ENCODE measurements around the gene PRKG1.
"Not testable (repeated sequence)": the region's sequence is repeated elsewhere in the genome, so short reads cannot be mapped to it uniquely, and the experiment has no call there.

Gene PRKG1

DNA sequence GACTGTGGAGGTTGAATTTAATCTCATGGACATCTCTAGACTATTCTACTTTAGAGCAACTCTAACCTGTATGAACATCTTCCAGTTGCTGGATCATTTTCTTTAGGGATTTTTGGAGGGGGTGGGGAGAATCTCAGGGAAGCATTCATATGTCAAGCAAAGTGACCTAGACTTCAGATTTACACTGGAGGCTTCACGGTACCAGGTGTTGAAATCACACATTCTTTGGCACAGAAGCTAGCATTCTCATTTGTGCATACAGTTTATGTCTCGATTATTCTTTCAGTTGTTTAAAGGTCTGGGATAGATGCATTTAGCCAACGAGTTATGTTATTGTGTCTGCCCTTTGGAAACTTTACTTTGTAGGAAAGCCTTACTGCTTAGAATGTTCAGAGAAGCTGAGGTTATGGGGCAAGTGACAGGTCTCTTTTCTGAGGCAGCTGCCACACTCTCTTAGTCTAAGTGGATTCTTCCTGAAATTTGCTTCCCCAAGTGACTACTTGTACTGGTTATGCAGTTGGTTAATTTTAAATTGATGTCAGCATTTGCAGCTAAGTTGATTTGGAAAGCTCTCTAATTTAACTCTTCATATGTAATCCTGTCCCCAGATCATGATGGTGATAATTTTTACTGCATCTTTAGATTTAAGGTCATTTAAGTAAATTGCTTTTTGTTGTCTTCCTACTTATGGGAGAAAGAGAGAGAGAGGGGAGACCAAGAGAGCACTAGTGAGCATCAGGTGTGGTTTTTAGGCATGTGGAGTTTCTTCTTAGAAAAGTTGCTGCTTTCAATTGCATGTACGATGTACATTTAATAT is 153.8 kb downstream of the PRKG1 start:
- no peak for DNase-seq (ENCODE audit: low read depth)

DNA sequence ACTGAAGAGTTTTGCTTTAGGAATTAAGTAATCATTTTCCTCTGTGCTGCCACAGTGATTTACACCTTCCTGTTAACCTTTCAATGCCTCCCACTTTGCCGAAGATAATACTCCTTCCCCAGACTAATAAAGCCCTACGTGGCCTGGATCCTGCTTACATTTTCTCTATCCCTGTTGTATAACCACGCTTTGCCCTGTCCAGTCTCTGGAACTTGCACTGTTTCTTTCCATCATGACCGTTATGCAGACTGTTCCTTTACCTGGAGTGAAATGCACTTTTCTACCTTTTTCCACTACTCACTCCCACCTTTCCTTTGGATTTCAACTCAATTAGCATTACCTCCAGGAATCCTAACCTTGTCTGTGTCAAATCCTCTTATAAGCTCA is 154.4 kb downstream of the PRKG1 start:
- DNase-seq (ENCODE audit: low read depth) = no peak

DNA sequence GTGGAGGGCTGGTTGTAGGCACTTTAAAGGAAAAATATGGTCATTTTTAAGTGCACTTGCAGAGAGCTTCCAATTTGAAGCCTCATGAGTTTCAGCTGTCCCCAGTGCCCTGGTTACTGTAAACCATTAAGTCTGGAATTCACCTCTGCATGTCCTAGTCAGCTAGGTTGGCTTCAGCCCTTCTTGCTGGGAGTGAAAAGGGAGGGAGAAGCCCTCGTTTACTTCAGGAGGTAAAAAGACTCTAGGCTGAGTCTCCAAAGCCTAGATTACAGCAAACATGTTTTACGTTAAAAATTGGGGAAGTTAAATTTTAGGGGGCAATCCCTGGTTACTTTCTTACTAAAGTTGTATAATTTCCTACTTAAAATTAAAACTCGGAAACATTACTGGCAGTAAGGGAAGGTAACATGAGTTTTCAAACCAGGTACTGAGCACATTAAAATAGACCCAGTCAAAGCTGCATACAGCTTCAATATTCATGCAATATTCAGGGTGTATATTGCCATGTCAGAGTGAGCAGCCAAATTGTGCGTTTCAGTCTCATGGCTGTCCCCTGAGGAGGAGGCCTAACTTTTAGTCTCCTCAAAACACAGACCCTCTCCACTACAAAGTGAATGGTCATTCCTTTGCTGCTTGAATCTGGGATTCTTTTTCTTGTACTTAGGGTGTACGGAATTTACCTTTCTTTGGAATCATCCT is 156.7 kb downstream of the PRKG1 start:
- DNase-seq (ENCODE audit: low read depth) = no peak

DNA sequence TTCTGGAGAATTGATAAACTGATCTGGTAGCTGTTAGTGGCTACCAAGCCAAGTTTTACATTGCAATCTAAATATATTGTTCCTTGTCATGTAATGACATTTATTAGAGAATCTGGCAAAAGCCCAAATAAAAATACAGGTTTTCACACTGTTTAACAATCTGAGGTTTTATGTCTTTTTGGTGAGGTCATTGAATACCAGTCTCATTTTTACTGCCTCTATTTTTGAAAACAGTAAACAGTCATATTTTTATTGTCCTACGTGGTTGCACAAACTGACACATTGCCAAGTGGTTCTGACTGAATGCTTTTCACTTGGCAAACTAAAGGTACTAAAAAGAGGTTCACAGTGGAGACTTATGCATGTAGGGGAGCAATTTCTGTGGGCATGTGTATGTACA is 157.5 kb downstream of the PRKG1 start:
- no peak for DNase-seq (ENCODE audit: low read depth)

DNA sequence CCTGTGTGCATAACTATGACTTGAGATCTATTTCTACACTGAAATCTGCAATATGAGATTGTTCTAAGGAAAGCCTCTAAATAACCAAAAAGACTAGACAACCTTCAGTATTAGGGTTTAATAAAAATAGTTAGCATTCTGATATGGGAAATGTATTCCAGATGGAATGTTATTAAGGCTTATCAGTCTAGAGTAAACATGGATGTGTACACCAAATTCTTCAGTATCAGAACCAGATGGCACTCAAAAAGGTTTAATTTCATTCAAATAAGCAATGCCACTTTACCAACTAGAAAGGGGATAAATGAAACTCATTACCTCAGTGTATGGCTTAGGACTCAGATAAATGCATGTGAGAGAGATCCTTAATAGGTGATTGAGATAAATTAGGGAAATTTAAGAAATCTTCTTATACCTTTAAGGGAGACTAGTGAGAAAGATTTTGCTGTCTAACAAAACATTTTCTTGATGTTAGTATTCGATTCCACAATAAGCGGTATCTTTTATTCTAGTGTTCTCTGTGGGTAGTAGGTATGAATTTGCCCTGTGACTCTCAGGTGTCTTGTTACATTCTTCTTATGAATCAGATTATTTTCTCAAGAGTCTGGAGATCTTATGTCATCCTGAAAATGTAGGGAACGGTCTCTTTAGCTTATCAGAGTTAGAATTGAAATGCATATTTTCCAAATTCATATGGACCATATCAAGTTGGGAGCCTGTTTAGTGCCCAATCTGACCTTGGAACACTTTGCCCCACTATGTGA is 159.2 kb downstream of the PRKG1 start:
- no peak for DNase-seq (ENCODE audit: low read depth)

DNA sequence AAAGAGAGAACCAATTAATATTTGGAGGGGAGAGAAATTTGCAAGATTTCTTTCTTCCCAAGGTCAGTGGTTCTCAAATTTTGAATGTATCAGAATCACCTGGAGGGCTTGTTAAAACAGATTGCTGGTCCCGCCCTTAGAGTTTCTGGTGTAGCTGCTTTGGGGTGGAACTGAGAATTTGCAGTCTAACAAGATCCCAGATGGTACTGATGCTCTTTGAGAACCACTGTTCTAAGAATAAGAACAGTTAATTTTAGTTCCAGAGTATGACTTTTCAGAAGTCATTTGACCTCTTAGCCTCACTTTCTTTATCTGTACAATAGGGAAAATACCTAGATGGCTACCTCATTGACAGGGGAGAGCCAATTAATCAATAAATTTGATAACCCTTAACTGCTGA is 161.6 kb downstream of the PRKG1 start:
- DNase-seq (ENCODE audit: low read depth) = no peak

DNA sequence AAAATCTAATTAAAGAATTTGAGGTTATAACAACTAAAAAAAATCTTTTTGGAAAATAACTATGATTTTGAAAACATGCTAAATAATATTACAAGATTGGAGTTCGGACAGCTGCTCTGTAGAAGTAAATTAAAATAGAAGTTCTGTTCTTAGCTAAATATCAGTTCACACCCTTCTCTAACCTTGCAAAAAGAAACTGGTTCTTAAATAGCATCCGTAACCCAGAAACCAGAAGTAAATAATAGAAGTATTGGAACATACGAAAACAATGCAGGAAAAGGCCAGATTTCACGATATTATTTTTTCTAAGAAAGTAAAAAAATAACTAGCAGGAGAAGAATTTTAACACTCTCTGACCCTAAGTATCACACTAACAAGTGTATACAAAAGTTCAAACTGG is 164.7 kb downstream of the PRKG1 start:
- no peak for DNase-seq (ENCODE audit: low read depth)

DNA sequence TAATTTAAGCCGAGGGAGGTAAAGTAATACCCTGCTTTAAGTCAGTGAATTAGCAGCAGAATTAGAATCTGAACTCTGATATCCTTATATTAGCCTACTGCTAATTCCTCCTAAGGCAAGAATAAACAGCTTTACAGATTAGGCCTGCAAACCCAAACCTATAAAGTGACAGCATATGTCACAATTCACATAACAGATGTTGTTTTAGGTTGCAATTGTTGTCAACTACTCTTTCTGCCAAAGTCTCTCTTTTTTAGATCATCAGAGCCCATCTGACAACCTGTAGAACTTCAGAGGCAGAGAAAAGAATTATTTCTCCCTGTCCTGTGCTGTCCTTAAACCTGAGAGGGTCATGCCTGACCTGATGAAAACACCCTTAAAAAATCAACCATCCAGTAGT is 167.2 kb downstream of the PRKG1 start:
- no peak for DNase-seq (ENCODE audit: low read depth)

DNA sequence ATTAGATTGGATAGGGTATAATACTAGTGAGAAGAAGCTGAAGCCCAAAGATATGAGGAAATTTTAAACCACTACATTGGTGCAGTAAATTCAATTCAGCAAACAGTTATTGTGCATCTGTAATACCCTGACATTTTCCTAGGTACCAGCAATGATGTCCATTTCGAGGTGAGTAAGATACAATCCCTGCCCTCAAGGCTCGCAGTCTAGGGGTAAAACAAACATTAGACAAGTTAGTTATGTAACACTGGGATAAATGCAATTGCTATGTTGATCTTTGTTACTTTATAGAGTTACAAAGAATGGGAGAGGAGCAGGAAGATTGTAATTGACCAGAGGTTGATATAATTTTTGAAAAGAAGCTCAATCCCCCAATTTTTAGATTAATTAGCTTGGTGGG is 168.1 kb downstream of the PRKG1 start:
- no peak for DNase-seq (ENCODE audit: low read depth)

DNA sequence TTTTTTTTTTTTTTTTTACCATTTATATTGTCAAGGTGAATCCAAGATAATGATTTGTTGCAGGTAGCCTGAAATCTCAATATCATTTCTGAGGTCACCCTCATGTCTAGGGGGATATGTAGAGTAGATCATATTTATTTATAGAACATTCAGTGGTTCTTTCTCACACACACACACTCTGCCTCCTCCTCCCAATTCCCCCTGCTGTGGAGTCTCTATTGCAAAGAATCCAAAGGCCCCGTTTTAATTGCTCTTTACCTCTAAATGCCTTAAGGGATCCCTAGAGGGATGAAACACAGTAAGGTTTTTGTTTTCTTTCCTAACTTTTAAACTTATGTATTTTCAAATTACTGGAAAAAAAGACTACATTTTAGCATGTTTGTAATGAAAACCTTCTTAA is 170.0 kb downstream of the PRKG1 start:
- DNase-seq (ENCODE audit: low read depth) = no peak

DNA sequence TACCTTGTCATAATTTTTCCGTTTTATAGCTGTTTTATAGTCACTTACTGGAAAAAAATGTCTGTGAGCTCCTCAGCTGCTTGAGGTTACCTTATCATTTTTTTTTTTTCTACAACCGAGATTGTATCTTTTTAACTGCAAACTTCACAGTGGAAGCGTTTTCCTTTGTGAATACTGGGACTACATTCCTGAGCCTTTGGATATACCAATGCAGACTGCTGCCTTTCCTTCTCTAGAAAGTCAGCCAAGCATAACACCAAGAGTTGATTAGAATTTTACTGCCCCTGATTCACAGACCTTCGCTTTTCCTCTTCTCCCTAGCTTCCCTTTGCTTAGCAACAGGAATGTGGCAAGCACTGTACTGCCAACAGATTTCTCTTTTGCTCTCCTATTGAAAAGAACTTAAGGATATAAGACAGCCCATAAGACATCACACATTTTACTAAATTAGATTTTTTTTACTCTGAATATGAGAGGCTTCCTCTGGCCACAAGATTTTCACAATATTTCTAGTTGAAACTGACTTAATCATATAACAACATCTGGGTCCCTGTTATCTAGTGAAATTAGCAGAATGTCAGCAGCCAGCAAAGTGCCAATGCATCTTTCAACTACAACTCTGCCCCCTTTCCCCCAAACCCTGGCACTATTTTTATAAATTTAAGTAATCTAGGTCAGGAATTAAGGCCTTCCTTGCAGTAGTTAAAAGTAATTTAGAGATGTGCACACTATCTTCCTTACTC is 170.6 kb downstream of the PRKG1 start:
- peak; percentile 27 for DNase-seq (ENCODE audit: low read depth)

DNA sequence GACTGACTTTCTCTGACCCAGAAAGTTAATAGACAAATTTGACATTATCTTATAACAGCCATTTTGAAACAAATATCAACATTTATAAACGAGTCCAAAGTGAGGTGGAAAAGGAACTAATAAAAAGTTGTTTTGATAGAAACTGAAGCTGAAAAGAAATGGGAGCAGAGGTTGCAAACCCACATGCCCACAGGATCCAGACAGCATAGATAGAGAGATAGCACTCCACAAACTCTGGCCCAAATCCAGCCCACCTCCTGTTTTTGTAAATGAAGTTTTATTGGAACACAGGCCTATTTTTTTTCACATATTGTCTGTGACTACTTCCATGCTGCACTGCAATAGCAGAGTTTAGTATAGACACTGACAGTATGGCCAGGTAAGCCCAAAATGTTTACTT is 171.9 kb downstream of the PRKG1 start:
- DNase-seq (ENCODE audit: low read depth) = no peak

DNA sequence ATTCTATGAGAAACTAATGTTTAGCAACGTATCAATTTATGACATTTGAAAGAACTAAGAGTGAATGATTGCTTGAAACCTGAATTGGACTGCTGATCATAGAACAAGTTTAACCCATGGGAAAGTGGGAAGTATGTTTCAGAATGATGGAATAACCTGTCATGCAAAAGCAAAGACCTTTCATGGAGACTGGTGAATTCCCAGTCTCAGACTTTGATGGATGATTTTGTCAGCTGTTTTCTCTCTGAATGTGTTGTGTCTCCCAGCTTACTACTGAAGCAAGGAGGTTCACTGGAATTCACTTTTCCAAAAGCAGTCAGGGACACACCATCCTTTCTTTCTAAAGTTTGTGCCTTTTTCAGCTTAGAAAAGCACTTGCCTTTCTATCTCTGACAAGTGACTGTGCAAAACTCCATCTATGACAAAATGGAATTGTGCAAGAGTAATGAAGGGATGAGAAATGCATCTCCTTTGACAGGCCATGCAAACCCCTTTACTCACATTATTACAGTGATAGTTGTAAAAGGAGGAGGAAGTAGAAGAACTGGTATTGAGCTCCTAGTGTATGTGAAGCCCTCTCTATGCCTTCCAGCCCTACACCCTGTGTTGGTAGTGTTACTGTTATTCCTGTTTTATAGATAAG is 176.1 kb downstream of the PRKG1 start:
- DNase-seq (ENCODE audit: low read depth) = no peak

DNA sequence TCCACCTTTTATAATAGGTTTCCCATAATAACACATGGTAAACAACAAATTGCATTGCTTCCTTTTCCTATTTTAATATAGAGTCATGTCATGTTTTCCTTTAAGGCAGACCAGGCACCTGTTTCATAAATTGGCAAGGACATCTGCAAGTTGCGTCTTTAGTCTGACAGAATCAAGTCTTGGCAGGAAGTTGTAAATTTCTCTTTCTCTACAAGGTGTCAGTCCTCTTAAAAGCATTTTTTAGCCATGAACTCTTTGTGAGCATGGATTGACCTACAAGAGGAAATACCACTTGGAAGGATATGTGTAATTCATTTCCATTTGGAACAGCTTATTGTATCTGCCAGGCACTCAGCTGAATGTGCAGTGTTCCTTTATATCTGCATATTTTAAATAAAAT is 176.8 kb downstream of the PRKG1 start:
- DNase-seq (ENCODE audit: low read depth) = no peak

DNA sequence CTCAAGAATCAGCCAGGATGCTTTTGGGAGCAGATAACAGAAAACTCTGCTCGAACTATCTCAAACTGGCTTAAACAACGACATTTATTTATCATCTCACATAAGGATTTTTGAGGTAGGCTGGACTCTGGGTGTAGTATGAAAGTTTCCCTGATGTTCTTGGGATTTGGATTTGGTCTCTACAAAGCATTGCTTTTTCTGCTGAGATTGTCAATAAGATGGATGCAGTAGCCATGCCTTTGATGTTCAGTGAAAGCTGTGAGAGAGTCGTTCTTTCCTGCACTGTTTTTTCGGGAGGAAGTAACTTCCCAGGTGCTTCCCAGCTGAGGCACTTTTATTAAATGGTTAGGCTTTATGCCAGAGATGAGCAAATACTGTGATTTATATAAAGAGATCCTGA is 181.1 kb downstream of the PRKG1 start:
- DNase-seq (ENCODE audit: low read depth) = no peak

DNA sequence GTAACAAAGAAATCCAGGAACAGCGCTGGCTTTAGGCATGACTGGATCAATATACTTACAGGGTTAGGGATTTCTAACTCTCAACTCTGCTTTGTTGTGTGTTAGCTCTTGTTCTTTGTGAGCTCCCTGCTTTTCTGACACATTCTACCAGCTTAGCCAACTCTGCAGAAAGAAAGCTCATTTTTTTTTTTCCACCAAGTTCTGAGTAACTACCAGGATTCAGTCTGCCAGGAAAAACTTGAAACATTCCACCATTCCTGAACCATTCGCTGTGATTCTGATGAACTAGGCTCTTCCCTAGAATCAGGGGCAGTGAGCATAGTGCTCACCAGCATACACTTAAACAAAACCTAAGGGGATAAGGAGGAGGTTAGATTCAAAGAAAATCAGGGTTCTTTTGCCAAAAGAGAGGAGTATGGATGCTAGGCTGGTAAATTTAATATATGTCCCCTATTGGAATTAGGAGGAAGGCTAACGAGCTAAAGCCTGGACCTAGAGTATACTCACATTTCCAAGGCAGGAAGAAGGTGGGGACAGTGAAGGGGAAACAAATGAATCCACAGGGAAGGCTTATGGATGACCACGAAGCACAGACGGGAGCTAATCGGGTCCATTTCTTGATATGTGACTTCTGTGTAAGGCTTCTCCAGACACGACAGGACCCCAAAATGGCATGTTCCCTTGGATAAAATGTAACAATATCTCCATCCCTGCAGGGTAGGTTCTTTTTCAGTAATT is 183.4 kb downstream of the PRKG1 start:
- no peak for DNase-seq (ENCODE audit: low read depth)

DNA sequence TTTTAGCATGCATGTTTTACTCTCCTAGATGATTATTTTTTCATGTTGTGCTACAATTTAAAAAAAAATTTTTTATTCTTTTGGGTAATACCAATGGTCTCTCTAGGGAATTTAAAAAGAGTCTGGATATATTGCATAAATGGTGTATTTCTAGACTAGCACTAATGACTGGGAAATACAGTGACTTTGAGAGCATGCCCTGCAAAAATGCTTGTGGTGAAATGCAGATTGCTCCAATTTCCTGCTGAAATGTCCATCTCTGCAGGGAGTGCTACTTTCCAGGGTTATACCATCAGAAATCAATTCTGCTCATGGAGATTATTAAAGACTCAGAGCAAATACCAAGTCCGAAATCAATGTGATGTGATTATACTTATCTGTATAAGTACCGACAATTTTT is 186.1 kb downstream of the PRKG1 start:
- DNase-seq (ENCODE audit: low read depth) = no peak

DNA sequence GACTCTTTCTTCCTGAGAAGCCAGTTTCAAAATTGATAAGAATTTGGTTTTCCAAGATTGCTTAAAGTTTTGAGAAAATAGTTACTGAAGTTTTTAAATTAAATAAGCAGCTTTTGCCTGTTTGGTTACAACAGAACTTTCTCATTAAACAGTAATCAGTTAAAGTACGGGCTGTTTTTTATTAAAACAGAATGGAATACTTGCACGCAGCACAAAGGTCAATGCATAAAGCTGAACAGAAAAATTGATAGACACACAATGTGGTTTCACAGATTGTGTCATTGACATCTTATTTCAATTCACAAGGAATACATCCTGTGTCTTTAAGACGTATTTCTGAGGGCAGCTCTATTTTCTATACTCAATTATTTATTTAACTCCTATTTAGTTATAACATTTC is 192.2 kb downstream of the PRKG1 start:
- DNase-seq (ENCODE audit: low read depth) = no peak

DNA sequence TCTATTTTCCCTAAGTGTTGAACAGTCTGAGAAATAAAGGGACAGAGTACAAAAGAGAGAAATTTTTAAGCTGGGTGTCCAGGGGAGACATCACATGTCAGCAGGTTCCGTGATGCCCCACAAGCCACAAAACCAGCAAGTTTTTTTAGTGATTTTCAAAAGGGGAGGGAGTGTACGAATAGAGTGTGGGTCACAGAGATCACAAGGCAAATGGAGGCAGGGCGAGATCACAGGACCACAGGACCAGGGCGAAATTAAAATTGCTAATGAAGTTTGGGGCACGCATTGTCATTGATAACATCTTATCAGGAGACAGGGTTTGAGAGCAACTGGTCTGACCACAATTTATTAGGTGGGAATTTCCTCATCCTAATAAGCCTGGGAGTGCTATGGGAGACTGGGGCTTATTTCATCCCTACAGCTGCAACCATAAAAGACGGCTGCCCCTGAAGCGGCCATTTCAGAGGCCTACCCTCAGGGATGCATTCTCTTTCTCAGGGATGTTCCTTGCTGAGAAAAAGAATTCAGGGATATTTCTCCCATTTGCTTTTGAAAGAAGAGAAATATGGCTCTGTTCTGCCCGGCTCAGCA is 193.8 kb downstream of the PRKG1 start:
- not testable (repeated sequence) for DNase-seq (ENCODE audit: low read depth)

DNA sequence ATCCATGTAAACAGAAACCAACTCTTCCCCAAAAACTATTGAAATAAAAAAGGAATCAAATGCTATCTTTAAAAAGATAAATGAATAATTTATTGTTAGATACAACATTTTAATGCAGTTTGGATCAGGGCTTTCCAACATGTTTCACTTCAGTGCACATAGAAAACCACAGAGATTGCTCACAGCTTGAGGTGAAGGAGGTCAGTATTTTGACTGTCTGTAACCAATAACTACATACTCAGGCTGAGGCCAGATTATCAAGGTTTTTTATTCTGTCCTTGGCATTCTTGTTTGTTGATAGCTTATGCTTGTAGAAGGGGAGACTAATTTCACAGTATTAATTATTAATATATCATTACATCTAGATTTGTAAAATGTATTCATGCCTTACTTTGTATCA is 195.5 kb downstream of the PRKG1 start:
- DNase-seq (ENCODE audit: low read depth) = no peak

Measured in HS-27A (cell line).